DND-41 (cell line): ENCODE data around the gene BBS9.

Experiments
- CTCF ChIP-seq: IDR thresholded peaks from 2 replicates; pipeline ENCODE4 v1.5.1; 2012; ENCODE audit warnings: borderline replicate concordance, low read length, moderate library complexity, mild to moderate bottlenecking; ENCODE audit not compliant: poor library complexity, severe bottlenecking; ENCODE audit errors: extremely low read depth
- EZH2 ChIP-seq: IDR thresholded peaks from 3 replicates; pipeline ENCODE4 v1.6.1; 2012; ENCODE audit warnings: borderline replicate concordance, low read depth, mild to moderate bottlenecking, moderate library complexity, low read length, inconsistent platforms; ENCODE audit not compliant: severe bottlenecking

- TF ChIP-seq CTCF (no peak), EZH2 (no peak)
These were observed 72.5 kb downstream of the BBS9 start for GRCh38 chr7:33201821-33202220.
